ENCODE results near the gene UROD. TPM values are rescaled to one million over a fixed set of nuclear protein-coding genes. Genes with fewer than 3 reads are reported as not detected.

Gene UROD
- total RNA-seq, 2 experiments from 2014 or later, result 109 to 113 TPM

DNA sequence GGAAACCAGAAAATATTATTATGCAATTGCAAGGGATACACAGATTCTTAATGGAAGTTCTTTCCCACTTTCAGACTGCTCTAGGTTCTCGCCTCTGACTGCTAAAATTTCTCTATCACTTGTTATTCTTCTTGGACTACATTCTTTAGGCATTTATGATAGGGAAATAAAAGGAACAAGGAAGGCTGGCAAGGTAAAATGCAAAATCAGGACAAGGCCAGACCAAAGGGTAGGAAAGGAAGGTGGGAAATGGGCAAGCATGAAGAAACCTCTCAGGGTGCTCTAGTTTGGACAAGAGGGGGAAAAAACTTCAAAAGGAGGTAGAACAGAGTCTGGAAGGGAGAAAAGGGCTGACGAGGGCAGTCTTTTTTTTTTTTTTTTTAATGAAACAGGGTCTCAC, 26.2 kb downstream of the UROD start:
- ChIA-PET POLR2A (no interaction called here), CTCF (interaction anchor here (1.2 kb wide), 1 partner anchor 24 kb away, joined by 3 read pairs; no protein-coding TSS in a partner anchor)
- Mint-ChIP-seq H3K4me3 (no peak overlapping the region), H3K4me1 (ENCODE audit: low read depth) (peaks cover 10% of the 10 kb centered on the region), H3K27me3 (no peaks in the 10 kb centered on the region), H3K36me3 (ENCODE audit: low read depth) (no peaks in the 10 kb centered on the region), H3K9me3 (no peaks in the 10 kb centered on the region), H3K27ac (no peak overlapping the region)
- ATAC-seq (no peak), DNase-seq (no peak)
- no peak for TF ChIP-seq CTCF (IDR thresholded peaks at IDR 0.05)
- intact Hi-C loops (cut with micrococcal nuclease), result no loop called here

DNA sequence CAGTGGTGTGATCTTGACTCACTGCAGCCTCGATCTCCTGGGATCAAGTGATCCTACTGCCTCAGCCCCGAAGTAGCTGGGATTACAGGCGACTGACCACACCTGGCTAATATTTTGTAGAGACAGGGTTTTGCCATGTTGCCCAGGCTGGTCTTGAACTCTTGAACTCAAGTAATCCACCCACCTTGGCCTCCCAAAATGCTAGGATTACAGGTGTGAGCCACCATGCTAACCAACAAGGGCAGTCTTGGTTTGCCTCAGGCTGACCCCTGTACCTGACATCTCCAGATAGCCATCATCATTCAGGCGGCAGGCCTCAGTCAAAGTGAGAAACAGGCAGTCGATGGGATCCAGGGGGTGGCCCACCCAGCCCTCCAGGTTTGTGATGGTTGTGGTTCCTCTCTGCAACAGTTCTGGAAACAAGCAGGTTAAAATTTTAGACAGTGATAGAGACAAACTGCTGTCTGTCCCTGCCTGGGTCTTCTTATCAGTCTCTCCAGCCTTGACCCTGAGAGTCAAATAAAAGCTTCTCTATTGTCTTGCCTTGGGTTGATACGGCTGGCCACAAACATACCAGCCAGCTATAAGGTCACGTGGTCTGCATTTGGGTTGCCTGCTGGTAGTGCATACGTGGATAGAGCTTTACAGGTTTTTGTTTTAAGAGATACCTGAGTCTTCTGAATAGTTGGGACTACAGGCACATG, 26.8 kb downstream of the UROD start:
- POLR2A ChIA-PET, result no interaction called here
- H3K4me3 Mint-ChIP-seq, result no peak overlapping the region

DNA sequence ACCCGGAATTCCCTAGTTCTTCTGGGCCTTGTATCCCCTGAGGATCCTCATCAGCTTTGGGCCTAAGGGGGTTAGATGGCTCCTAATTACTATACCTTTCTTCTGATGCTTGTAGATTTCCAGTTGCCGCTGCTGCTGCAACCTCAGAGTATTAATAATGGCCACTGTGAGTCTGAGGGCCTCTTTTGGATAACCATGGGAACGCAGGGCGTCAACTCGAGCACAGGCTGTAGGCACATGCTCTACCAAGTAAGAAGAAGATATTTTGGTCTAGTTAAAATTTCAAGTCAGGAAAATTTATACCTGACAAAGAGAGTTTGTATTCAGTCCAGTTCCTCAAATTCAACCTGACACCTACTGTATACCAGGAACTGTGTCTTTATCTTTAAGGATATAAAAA, 28.2 kb downstream of the UROD start:
- TF ChIP-seq CTCF (IDR thresholded peaks at IDR 0.05), result no peak
- DNase-seq (no peak), ATAC-seq (no peak)
- H3K36me3 Mint-ChIP-seq (ENCODE audit: low read depth), result no peaks in the 10 kb centered on the region
- H3K9me3 Mint-ChIP-seq, result no peaks in the 10 kb centered on the region
- peaks cover 6% of the 10 kb centered on the region for H3K4me1 Mint-ChIP-seq (ENCODE audit: low read depth)
- intact Hi-C loops (cut with micrococcal nuclease), result no loop called here
- ChIA-PET CTCF (interaction anchor here (1.7 kb wide), 1 partner anchor 22 kb away, joined by 3 read pairs; no protein-coding TSS in a partner anchor), POLR2A (no interaction called here)
- H3K27me3 Mint-ChIP-seq, result no peaks in the 10 kb centered on the region
- no peak overlapping the region for H3K4me3 Mint-ChIP-seq
- H3K27ac Mint-ChIP-seq, result no peak overlapping the region

More for the DNA sequence above, 26.8 kb downstream of the UROD start:
- Mint-ChIP-seq H3K4me1 (ENCODE audit: low read depth) (peaks cover 6% of the 10 kb centered on the region), H3K27me3 (no peaks in the 10 kb centered on the region), H3K27ac (no peak overlapping the region), H3K36me3 (ENCODE audit: low read depth) (no peaks in the 10 kb centered on the region), H3K9me3 (no peaks in the 10 kb centered on the region)
- TF ChIP-seq CTCF (IDR thresholded peaks at IDR 0.05), result no peak
- intact Hi-C loops (cut with micrococcal nuclease), result no loop called here
- CTCF ChIA-PET, result interaction anchor here (1.2 to 1.7 kb wide), 2 partner anchors 20 to 24 kb away, joined by 3 read pairs; no protein-coding TSS in a partner anchor
- no peak for ATAC-seq
- DNase-seq, result no peak

- Mint-ChIP-seq H3K27ac (no peak overlapping the region), H3K36me3 (ENCODE audit: low read depth) (no peaks in the 10 kb centered on the region), H3K9me3 (no peaks in the 10 kb centered on the region), H3K27me3 (no peaks in the 10 kb centered on the region), H3K4me1 (ENCODE audit: low read depth) (no peaks in the 10 kb centered on the region), H3K4me3 (no peak overlapping the region)
- DNase-seq (no peak), ATAC-seq (no peak)
- ChIA-PET CTCF (interaction anchor here (1.5 to 2.5 kb wide), 3 partner anchors 9 to 257 kb away, joined by 5 to 6 read pairs (median 5); partner anchors contain the start of genes HECTD3 and UROD), POLR2A (no interaction called here)
- intact Hi-C loops (cut with micrococcal nuclease), result no loop called here
- TF ChIP-seq CTCF (IDR thresholded peaks at IDR 0.05), result no peak
Measured at GRCh38 chr1:45043094-45043493, 31.0 kb downstream of the UROD start.

- H3K4me1 Mint-ChIP-seq (ENCODE audit: low read depth), result no peaks in the 10 kb centered on the region
- DNase-seq, result no peak
- no peaks in the 10 kb centered on the region for H3K9me3 Mint-ChIP-seq
- no peaks in the 10 kb centered on the region for H3K27me3 Mint-ChIP-seq
- no peak overlapping the region for H3K27ac Mint-ChIP-seq
- POLR2A ChIA-PET, result no interaction called here
- no peaks in the 10 kb centered on the region for H3K36me3 Mint-ChIP-seq (ENCODE audit: low read depth)
- TF ChIP-seq CTCF (IDR thresholded peaks at IDR 0.05), result no peak
- CTCF ChIA-PET, result no interaction called here
- intact Hi-C loops (cut with micrococcal nuclease), result no loop called here
- no peak overlapping the region for H3K4me3 Mint-ChIP-seq
- ATAC-seq, result no peak
Measured at GRCh38 chr1:45044916-45045315, 32.9 kb downstream of the UROD start.

Data from activated CD8-positive, alpha-beta T cell treated with anti-CD3 and anti-CD28 coated beads for 36 hours (primary cell).